GM18517 (cell line): ENCODE measurements around the gene FEN1.
A peak's percentile ranks its signal among the peaks of the same experiment; 100 is the strongest.

Source experiments
- ATAC-seq: cut with Tn5 transposase; IDR thresholded peaks from one replicate; pipeline ENCODE4 v1.9.1; 2021; ENCODE audit warnings: mild to moderate bottlenecking, moderate library complexity; ENCODE audit not compliant: unreplicated experiment

The FEN1 gene

DNA sequence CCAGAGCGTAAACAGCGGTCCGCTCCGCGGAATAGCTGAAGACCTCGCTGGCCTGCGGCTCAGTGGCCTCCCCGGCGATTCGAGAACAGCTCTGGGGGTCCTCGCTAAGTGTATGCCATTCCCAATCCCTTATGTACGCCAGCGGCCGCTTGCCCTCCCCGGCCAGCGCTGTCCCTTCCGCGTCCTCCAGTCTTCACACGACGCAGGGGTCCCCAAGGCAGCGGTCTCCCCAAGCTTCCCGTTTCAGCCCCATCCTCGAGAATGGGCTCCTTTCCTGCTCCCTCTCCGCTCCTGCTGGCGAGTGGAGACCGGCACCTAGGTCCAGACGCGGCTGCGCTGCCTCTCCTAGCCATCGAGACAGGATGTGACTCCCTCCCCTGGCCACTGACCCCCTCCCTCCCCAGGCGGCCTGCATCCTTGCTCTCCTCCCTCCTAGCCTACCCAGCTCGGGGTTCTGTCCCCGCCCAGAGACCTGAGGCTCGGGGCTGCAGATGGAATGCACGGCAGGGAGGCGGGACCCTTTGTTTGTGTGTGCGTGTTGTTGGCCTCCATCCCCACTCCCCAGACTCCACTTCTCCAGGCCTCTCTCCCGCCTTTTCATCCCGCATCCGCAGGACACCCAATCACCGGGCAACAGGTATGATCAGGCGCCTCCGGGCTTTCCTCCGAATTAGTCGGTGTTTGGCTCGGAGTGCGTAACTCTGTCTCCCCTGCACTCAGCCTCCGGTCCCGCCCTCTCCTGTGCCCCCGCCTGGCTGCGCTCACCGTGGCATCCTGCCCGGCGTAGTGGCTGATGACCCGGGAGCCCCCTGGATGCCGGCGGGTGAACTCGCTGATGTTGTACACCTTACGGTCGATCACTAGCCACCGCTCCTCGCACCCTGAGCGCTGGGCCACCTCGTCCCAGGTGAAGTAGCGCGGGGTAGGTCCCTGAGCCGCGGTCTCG lies 23.4 kb downstream of the FEN1 start:
- ATAC-seq, result peak; percentile 27

- ATAC-seq, result peak; percentile 49
Measured at GRCh38 chr11:61816736-61817455, 24.2 kb downstream of the FEN1 start, which contains the start of gene FADS1. Gene FADS1 (minus strand): TSS chr11:61817003. CDS start chr11:61816929, 74 bp downstream.

DNA sequence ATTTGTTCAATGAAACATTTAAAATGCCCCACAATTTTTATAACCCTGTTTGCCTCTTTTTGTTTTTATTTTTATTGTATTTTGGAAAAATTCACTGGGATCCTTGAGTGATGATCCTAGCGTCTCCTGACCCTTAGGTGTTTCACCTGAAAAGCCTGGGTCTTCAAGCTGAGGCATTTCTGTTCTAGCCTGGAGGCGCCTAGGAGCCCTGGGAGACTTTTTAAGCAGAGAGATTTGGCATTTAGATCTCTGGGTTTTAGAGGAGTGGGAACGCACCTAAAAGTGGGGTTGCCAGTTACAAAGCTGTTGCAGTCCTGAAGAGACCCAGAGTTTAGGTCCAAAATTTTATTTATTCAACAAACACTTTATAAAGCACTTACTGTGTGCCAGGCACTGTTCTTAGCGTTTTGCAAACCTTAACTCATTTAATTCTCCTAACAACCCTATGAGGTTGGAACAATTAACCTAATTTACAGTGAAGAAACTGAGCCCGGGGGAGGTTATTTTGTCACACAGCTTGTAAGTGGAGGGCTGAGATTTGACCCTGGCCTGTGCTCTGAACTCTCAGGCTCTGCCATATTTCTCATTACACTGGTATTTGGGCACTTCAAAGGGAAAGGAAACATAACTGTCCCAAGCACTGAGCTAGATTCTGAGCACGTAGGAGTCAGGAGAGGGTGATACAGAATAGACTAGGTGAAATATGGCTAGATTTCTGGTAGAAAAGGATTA lies 24.9 kb downstream of the FEN1 start:
- ATAC-seq, result no peak

DNA sequence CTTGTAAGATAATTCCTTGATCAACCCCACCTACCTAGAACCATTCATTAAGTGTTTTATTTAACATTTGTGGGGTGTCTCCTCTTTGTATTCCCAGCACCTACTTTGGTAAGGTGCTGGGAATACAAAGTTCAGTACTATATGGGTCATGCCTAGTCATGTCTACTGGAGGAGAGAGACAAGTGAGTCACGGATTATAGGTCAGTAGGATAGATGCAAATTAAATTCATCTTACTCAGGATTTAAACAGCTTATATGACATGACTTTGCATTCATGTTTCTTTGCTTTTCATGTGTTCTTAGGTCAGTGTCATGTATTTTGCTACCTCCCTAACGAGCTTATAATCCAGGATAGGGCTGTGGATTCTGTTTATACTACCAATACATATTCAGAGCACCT lies 27.5 kb downstream of the FEN1 start:
- no peak for ATAC-seq

- ATAC-seq, result peak; percentile 2
Measured at GRCh38 chr11:61826930-61827570, 34.3 kb downstream of the FEN1 start.

DNA sequence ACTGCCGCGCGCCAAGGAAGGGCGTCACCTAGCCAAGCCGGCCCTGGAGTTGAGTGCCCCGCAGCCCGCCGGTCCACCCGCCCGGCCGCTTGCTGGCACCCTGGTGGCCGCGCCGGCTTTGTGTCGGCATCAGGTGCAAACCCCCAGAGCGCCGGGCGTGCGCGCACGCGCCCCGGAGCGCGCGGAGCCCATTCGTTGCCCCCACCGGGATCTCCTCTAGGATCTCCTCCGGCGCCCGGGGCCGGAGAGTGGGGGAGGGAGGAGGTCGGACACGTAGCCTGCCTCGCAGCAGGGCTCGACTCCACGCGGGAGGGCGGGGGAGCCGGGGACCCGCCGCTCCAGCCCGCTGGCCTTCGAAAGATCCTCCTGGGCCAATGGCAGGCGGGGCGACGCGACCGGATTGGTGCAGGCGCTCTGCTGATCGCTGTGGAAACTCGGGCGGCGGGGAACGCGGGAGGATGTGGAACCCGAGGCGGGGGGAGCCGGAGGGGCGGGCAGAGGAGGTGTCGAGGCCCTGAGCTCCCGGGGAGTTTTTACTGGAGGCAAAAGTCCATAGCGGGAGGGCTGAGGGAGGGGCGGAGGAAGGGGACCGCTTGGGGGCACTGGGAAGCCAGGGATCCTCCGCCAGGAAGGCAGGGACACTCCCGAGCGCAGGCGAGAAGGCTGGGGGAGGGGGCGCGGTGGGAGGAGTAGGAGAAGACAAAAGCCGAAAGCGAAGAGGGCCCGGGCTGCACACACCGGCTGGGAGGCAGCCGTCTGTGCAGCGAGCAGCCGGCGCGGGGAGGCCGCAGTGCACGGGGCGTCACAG lies 35.1 kb downstream of the FEN1 start, which contains the start of gene FADS2:
FADS2 (plus strand) TSS at position 730 of the 808 bp plus-strand sequence. CDS start 91 bp downstream, outside the sequence.
- ATAC-seq, result peak; percentile 68

DNA sequence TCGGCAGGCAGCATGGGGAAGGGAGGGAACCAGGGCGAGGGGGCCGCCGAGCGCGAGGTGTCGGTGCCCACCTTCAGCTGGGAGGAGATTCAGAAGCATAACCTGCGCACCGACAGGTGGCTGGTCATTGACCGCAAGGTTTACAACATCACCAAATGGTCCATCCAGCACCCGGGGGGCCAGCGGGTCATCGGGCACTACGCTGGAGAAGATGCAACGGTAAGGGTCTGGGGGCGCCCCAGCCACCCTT lies 35.6 kb downstream of the FEN1 start:
- no peak for ATAC-seq

DNA sequence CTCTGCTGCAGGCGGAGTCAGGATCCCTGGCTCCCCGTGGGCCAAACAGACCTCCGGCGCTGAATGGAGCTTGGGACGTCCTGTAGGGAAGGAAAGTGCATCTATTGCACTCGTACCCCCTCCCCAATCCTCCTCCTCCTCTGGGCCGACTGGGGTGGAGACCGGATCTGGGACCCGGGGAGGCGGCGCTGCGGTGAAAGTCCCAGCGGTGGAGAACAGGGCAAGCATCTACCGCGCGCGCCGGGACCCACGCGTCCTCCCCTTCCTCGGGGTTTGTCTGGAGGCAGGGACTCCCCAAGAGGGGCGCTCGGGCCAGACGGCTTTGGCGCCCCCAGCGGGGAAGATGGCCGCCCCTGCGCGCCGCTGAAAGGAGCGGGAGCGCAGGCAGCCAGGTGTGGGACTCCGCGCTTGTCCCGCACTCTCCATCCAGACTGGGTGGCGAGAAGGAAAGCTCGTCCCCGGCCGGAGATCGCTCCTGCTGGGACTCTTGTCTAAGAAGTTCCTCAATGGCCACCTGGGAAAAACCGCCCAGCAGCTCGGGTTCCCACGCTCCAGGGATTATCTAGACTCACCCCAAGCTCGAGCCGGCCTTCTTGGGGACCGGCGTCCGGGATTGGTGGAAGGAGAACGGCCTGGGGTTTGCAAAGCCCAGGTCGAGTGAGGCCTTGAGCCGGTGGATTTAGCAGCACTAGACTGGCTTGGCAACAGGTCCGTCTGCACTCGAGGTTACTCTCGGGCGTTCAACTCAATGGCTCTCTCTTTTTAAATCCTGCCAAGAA lies 36.1 kb downstream of the FEN1 start:
- ATAC-seq, result no peak

DNA sequence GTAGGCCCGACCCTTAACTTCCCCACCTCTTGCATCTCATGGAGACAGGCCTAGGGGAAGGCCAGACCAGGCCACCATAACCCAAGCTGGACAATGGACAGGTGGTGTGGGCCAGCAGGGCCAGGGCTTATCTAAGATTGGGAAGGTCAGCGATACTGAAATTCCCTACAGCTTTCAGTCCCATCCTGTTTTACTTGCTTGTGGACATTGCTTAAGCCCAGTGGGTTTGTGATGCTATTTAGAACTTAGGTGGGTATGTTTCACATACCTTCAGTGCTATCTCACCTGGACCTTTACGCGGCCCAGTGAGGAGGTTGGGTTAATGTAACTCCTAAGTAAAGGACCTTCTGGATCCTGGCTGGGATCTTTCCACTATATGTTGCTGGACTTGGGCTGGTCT lies 37.1 kb downstream of the FEN1 start:
- no peak for ATAC-seq

- no peak for ATAC-seq
Measured at GRCh38 chr11:61830237-61831105, 37.8 kb downstream of the FEN1 start.

GRCh38 chr11:61832207-61832606 lies 39.5 kb downstream of the FEN1 start:
- no peak for ATAC-seq

DNA sequence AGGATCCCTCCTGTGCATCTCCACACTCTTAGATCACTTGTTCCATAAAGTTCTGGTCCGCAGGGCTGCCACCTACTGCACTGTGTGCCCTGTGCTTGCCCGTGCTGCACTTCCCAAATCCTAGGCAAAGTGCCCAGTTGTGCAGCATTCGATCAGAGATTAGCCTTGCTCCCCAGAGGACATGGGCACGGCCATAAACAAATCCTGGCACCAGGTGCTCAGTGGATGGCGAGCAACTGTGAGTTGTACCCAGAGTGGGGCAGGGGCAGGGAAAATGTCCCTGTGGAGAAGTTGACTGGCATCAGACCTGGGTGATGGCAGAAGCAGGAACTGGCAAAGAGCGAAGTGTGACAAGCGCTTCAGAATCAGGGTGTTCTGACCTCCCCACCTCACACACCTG lies 40.0 kb downstream of the FEN1 start:
- ATAC-seq, result no peak

DNA sequence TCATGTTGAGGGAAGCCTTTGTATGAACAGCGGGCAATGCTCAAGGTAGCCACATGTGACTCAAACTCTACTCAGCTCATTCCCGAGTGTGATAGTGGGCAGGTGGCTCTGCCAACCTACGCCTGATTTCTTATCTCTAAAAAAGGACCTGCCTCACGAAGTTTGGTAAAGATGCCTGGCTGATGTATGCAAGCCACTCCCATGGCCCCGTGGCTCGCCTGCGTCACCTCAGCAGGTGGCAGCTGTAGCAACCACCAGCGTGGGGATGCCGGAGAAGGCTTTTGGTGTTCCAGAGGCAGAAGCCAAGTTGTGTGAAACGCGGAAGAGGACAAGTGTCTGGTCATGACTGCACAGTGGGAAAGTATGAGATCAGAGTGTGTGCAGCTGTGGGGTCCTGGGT lies 40.8 kb downstream of the FEN1 start:
- ATAC-seq, result no peak

GRCh38 chr11:61833926-61834277 lies 41.2 kb downstream of the FEN1 start:
- no peak for ATAC-seq

DNA sequence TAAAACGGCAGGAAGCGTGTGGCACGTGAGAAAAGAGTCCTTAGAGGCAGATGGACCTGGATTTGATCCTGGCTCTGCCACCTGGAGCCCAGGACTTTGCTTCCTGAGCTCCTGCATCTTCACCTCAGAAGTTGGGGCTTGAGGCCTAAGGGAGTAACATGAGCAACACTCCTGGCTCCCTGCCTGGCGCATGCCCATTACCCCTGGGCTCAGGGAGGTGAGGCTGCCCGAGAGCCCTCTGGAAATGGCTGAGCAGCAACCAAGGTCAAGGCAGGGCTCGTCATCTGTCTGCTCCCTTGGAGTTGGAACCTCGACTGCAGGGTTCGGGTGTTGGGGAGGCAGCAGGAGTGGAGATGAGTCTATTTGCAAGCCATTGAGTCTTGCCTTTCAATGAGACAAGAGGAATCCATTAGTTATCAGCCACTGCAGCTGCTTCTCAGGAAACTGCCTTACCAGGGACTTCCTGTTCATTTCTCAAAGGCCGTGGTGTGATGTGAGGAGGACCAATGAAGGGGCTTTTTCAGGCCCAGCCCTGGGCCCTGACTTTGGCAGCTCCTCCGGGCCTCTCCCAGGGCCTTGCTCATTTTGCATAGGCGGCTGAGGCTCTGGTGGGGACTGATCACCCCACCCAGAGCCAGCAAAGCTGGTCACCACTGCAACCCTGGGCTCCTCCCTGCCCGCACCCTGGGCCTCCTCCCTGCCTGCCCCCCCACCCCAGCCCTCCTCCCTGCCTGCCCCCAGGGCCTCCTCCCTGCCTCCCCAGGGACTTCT lies 41.8 kb downstream of the FEN1 start:
- ATAC-seq, result peak; percentile 89

- ATAC-seq, result no peak
Measured at GRCh38 chr11:61836193-61836592, 43.5 kb downstream of the FEN1 start.

DNA sequence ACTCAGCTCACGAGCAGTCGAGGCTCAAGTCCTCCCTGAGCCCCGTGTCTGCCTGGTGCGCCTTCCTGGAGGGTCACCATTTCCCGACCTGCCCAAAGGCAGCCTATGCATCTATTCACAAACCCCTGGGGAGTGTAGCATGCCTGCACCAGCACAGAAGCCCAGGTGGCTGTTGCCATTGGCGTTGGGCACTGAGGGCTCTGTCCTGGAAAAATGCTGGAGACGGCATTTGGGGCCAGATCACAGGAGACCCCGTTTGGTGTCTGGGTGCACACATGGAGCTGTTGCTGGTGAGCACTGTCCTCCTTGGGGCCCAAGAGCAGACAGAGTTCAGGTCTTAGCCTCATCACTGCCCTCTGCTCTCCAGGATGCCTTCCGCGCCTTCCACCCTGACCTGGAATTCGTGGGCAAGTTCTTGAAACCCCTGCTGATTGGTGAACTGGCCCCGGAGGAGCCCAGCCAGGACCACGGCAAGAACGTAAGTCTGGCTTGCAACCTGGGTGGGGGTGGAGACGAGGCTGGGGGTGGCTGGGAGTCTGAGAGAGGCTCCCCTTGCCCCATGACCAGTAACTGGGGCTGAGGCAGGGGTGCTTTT lies 44.8 kb downstream of the FEN1 start:
- no peak for ATAC-seq
